SK-N-MC (cell line): ENCODE data around the gene MTX1.
"Not testable (repeated sequence)": the region's sequence is repeated elsewhere in the genome, so short reads cannot be mapped to it uniquely, and the experiment has no call there.

Source experiments
- EZH2 ChIP-seq: fragments of 200-600 bp; sonication (generic); IDR thresholded peaks from one replicate; pipeline ENCODE4 v1.6.1; 2017; ENCODE audit warnings: antibody characterized with exemption
- FOXP2 ChIP-seq: optimal IDR thresholded peaks from 2 replicates; pipeline ENCODE3; 2011; ENCODE audit warnings: mild to moderate bottlenecking, moderate library complexity; ENCODE audit not compliant: insufficient read depth; ENCODE audit errors: extremely low read length, control extremely low read depth
- POLR2AphosphoS5 ChIP-seq: IDR thresholded peaks from 2 replicates; pipeline ENCODE4 v1.6.1; 2012; ENCODE audit warnings: mild to moderate bottlenecking, low read depth, low read length, borderline replicate concordance

DNA sequence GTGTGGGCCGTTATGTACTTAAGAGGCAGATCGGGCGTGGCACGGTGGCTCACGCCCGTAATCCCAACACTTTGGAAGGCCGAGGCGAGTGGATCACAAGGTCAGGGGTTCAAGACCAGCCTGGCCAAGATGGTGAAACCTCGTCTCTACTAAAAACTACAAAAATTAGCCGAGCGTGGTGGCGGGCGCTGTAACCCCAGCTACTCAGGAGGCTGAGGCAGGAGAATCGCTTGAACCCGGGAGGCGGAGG lies 14.6 kb upstream of the MTX1 start:
- TF ChIP-seq EZH2, POLR2AphosphoS5, FOXP2: not testable (repeated sequence)
